Activated CD8-positive, alpha-beta T cell treated with anti-CD3 and anti-CD28 coated beads for 36 hours (primary cell): ENCODE data around the gene DNAJB13. TPM values are rescaled to one million over a fixed set of nuclear protein-coding genes. Genes with fewer than 3 reads are reported as not detected.

Experiments used
- ATAC-seq: fragments of 200-7000 bp; cut with Tn5 transposase; one replicate; pipeline ENCODE4 v1.10.0; 2021; ENCODE audit warnings: mild to moderate bottlenecking, moderate library complexity
- CTCF ChIA-PET: fragments of 350-600 bp; sonication (Branson Sonifier 250); formaldehyde crosslinking; loops from one replicate; lab custom pipeline; 2021; ENCODE audit warnings: antibody characterized with exemption; lab: Charles Lee
- POLR2A ChIA-PET: fragments of 350-600 bp; sonication (Branson Sonifier 250); formaldehyde crosslinking; loops from one replicate; lab custom pipeline; 2021; ENCODE audit warnings: antibody characterized with exemption; lab: Charles Lee
- DNase-seq: peaks from one replicate; pipeline ENCODE4 v3.0.0-alpha.2; 2020
- H3K27ac Mint-ChIP-seq: one replicate; pipeline ENCODE4 v1.8.0; 2021; ENCODE audit warnings: mild to moderate bottlenecking, mixed read lengths
- H3K27me3 Mint-ChIP-seq: one replicate; pipeline ENCODE4 v1.8.0; 2021; ENCODE audit warnings: mixed read lengths
- H3K36me3 Mint-ChIP-seq: one replicate; pipeline ENCODE4 v1.8.0; 2021; ENCODE audit warnings: low read depth, mixed read lengths
- H3K4me1 Mint-ChIP-seq: one replicate; pipeline ENCODE4 v1.8.0; 2021; ENCODE audit warnings: low read depth, mixed read lengths
- H3K4me3 Mint-ChIP-seq: one replicate; pipeline ENCODE4 v1.8.0; 2021; ENCODE audit warnings: mild to moderate bottlenecking, moderate library complexity, mixed read lengths
- H3K9me3 Mint-ChIP-seq: one replicate; pipeline ENCODE4 v1.8.0; 2021; ENCODE audit warnings: mixed read lengths
- intact Hi-C: fragments of 100-400 bp; cut with micrococcal nuclease; formaldehyde crosslinking; loops from one replicate; pipeline ENCODE4 v1.10.0; 2022
- total RNA-seq, 2 experiments: library from RNA; stranded (reverse); gene quantifications; one replicate each; pipeline ENCODE4 v1.2.3, GENCODE V29; 2021
- TF ChIP-seq, protein P1 (sequence below): fragments of 200-600 bp; IDR thresholded peaks from one replicate; pipeline ENCODE4 v1.8.0; 2022; ENCODE audit warnings: antibody characterized with exemption, mild to moderate bottlenecking

The DNAJB13 gene
- total RNA-seq, 2 experiments from 2014 or later = 0.18 TPM; not detected in 1

DNA sequence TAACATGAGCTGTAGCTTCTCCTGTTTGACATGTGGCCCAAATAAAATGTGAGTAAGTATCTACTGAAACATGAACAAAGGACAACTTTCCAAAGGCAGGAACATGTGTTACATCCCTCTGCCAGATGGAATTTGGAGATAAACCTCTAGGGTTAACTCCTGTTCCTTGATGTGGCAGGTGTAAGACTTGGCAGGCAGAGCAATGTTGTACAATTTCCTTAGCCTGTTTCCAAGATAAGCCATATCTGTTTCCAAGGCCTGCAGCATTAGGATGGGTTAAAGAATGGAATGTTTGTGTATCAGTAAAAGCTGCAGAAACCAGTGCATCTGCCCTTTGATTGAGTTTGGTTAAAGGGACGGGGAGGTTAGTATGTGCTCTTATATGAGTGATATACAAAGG, 8.8 kb upstream of the DNAJB13 start:
- POLR2A ChIA-PET = no interaction called here
- no peak overlapping the region for H3K4me3 Mint-ChIP-seq
- ATAC-seq (no peak), DNase-seq (no peak)
- H3K27ac Mint-ChIP-seq = no peak overlapping the region
- H3K27me3 Mint-ChIP-seq = no peaks in the 10 kb centered on the region
- intact Hi-C loops = no loop called here
- CTCF ChIA-PET = interaction anchor here (1.4 kb wide), 1 partner anchor 10 kb away, joined by 3 read pairs; no protein-coding TSS in a partner anchor
- H3K4me1 Mint-ChIP-seq = peaks cover 3% of the 10 kb centered on the region
- H3K36me3 Mint-ChIP-seq = peaks cover 12% of the 10 kb centered on the region
- H3K9me3 Mint-ChIP-seq = peaks cover 6% of the 10 kb centered on the region
- TF ChIP-seq, protein P1, sequence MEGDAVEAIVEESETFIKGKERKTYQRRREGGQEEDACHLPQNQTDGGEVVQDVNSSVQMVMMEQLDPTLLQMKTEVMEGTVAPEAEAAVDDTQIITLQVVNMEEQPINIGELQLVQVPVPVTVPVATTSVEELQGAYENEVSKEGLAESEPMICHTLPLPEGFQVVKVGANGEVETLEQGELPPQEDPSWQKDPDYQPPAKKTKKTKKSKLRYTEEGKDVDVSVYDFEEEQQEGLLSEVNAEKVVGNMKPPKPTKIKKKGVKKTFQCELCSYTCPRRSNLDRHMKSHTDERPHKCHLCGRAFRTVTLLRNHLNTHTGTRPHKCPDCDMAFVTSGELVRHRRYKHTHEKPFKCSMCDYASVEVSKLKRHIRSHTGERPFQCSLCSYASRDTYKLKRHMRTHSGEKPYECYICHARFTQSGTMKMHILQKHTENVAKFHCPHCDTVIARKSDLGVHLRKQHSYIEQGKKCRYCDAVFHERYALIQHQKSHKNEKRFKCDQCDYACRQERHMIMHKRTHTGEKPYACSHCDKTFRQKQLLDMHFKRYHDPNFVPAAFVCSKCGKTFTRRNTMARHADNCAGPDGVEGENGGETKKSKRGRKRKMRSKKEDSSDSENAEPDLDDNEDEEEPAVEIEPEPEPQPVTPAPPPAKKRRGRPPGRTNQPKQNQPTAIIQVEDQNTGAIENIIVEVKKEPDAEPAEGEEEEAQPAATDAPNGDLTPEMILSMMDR = no peak

DNA sequence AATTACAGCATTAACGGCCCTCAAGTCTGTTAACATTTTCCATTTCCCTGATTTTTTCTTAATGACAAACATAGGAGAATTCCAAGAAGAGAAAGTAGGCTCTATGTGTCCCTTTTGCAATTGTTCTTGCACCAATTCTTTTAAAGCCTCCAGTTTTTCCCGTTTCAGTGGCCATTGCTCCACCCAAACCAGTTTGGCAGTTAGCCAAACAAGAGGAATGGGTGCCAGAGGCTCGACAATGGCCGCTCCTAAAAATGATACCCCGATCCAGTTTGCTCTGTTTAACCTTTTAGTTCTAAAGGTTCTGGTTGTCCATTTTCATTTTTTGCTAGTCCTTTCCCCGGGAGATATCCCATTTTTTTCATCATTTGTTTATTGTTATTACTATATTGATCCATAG, 6.7 kb upstream of the DNAJB13 start:
- Mint-ChIP-seq H3K27ac (no peak overlapping the region), H3K4me1 (no peaks in the 10 kb centered on the region), H3K4me3 (no peak overlapping the region), H3K36me3 (peaks cover 5% of the 10 kb centered on the region), H3K27me3 (no peaks in the 10 kb centered on the region), H3K9me3 (peaks cover 3% of the 10 kb centered on the region)
- ATAC-seq = no peak
- CTCF ChIA-PET = no interaction called here
- no peak for DNase-seq
- POLR2A ChIA-PET = no interaction called here
- TF ChIP-seq, protein P1 = no peak
- intact Hi-C loops = no loop called here

DNA sequence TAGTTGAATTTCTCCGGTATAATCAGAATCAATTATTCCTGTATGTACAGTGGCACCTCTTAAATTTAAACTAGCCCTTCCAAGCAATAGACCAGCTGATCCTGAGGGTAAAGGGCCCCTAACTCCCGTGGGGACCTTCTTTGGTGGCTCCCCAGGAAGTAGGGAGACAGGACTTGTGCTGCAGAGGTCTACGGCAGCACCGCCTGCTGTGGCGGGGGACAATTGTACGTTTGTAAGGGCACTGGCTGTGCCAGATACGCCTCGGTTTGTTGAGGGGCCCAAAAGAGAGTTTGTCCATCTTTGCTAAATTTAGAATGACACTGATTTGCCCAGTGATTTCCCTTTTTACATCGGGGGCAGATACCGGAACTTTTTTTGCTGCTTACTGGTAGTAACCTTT, 5.9 kb upstream of the DNAJB13 start:
- DNase-seq (no peak), ATAC-seq (no peak)
- Mint-ChIP-seq H3K36me3 (peaks cover 5% of the 10 kb centered on the region), H3K4me3 (no peak overlapping the region), H3K4me1 (no peaks in the 10 kb centered on the region), H3K27me3 (no peaks in the 10 kb centered on the region), H3K27ac (no peak overlapping the region), H3K9me3 (peaks cover 3% of the 10 kb centered on the region)
- TF ChIP-seq, protein P1 = no peak
- POLR2A ChIA-PET = no interaction called here
- intact Hi-C loops = no loop called here
- CTCF ChIA-PET = no interaction called here

GRCh38 chr11:73945396-73945795, 5.4 kb upstream of the DNAJB13 start:
- Mint-ChIP-seq H3K36me3 (peaks cover 5% of the 10 kb centered on the region), H3K9me3 (peaks cover 3% of the 10 kb centered on the region), H3K27me3 (no peaks in the 10 kb centered on the region), H3K4me3 (no peak overlapping the region), H3K27ac (no peak overlapping the region), H3K4me1 (no peaks in the 10 kb centered on the region)
- intact Hi-C loops = no loop called here
- no peak for ATAC-seq
- DNase-seq = no peak
- CTCF ChIA-PET = no interaction called here
- POLR2A ChIA-PET = no interaction called here
- TF ChIP-seq, protein P1 = no peak

GRCh38 chr11:73946798-73947458, 3.9 kb upstream of the DNAJB13 start:
- H3K27me3 Mint-ChIP-seq = no peaks in the 10 kb centered on the region
- no peaks in the 10 kb centered on the region for H3K4me1 Mint-ChIP-seq
- no peak overlapping the region for H3K27ac Mint-ChIP-seq
- TF ChIP-seq, protein P1 = no peak
- no peaks in the 10 kb centered on the region for H3K36me3 Mint-ChIP-seq
- H3K4me3 Mint-ChIP-seq = no peak overlapping the region
- ChIA-PET POLR2A (no interaction called here), CTCF (interaction anchor here (1.8 kb wide), 1 partner anchor 17 kb away, joined by 10 read pairs; no protein-coding TSS in a partner anchor)
- intact Hi-C loops = no loop called here
- DNase-seq (no peak), ATAC-seq (no peak)
- H3K9me3 Mint-ChIP-seq = no peaks in the 10 kb centered on the region
